ENCODE data around the gene HTR3B. TPM values are rescaled to one million over a fixed set of nuclear protein-coding genes. Genes with fewer than 3 reads are reported as not detected.
A peak's percentile ranks its signal among the peaks of the same experiment; 100 is the strongest.
"Not testable (repeated sequence)": the region's sequence is repeated elsewhere in the genome, so short reads cannot be mapped to it uniquely, and the experiment has no call there.

The HTR3B gene
- polyA plus RNA-seq, 5 donors, result 0.12 to 0.15 (median 0.14) TPM

GRCh38 chr11:113881856-113882255 lies 22.7 kb upstream of the HTR3B start:
- DNase-seq, result no peak

- no peak for DNase-seq
These were observed 20.2 kb upstream of the HTR3B start for GRCh38 chr11:113884361-113884836.

GRCh38 chr11:113885897-113886296 lies 18.7 kb upstream of the HTR3B start:
- DNase-seq, result no peak

- DNase-seq, result no peak
These were observed 15.7 kb upstream of the HTR3B start for GRCh38 chr11:113888848-113889247.

- no peak for DNase-seq
These were observed 10.1 kb upstream of the HTR3B start for GRCh38 chr11:113894421-113894996.

GRCh38 chr11:113895367-113896155 lies 9.0 kb upstream of the HTR3B start:
- no peak for DNase-seq

- DNase-seq, result peak in 1 of 2 donors; percentile 29
These were observed 8.3 kb upstream of the HTR3B start for GRCh38 chr11:113896156-113896879.

- no peak for DNase-seq
These were observed 3.5 kb upstream of the HTR3B start for GRCh38 chr11:113901141-113901540.

- DNase-seq, result no peak
These were observed 1.4 kb downstream of the HTR3B start for GRCh38 chr11:113906038-113906437.

GRCh38 chr11:113906516-113906915 lies 1.9 kb downstream of the HTR3B start:
- no peak for DNase-seq

- no peak for DNase-seq
These were observed 2.6 kb downstream of the HTR3B start for GRCh38 chr11:113907152-113907551.

- no peak for DNase-seq
These were observed 3.1 kb downstream of the HTR3B start for GRCh38 chr11:113907681-113908080.

- DNase-seq, result no peak
These were observed 3.5 kb downstream of the HTR3B start for GRCh38 chr11:113908098-113908497.

GRCh38 chr11:113911491-113911890 lies 6.9 kb downstream of the HTR3B start:
- not testable (repeated sequence) for DNase-seq

GRCh38 chr11:113923572-113923971 lies 19.0 kb downstream of the HTR3B start:
- no peak for DNase-seq

GRCh38 chr11:113926273-113927197 lies 21.9 kb downstream of the HTR3B start:
- DNase-seq, result no peak

GRCh38 chr11:113928311-113928710 lies 23.7 kb downstream of the HTR3B start:
- no peak for DNase-seq

- no peak for DNase-seq
These were observed 28.2 kb downstream of the HTR3B start for GRCh38 chr11:113932788-113933187.

GRCh38 chr11:113934193-113934592 lies 29.6 kb downstream of the HTR3B start:
- not testable (repeated sequence) for DNase-seq

- DNase-seq, result no peak
These were observed 30.2 kb downstream of the HTR3B start for GRCh38 chr11:113934761-113935160.

- no peak for DNase-seq
These were observed 31.3 kb downstream of the HTR3B start for GRCh38 chr11:113935858-113936257.

GRCh38 chr11:113937918-113938317 lies 33.3 kb downstream of the HTR3B start:
- no peak for DNase-seq

All from right lung (tissue), 5 donors.